Measurements from ENCODE around the gene TREH. TPM values are rescaled to one million over a fixed set of nuclear protein-coding genes. Genes with fewer than 3 reads are reported as not detected.

Gene TREH
- polyA plus RNA-seq, 1 of the 3 experiments (the other 2 are of a cell fraction) = not detected

DNA sequence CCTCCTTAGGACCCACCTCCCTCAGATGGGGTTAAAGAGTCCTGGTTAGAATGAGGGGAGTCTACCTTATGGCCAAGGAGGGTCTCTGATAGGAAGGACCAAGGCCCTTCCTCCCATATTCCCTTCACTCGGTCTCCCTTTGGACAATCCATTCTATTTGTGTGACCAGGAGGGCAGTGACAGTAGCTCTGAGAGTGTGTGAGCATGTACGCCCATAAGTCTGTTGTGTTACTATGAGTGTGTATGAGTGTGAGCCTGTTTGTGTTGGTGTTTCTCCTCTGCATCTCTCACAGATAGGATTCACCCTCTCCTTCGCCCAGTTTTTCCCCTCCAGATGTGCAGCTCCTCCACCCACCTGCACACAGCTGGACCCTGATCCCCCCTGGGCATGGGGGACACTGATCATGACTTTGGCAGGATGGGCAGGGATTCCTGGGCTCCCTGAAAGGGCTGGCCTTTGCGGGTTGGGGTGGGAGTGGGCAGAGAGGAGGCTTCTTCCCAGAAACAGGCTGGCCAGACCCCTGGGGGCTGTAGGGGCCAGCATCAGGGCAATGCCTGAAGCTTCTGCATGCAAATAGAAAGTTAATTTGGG lies 57.6 kb downstream of the TREH start:
- Histone ChIP-seq H3K27ac (ENCODE audit: low read depth in 2 of 2, low read length in 1 of 2) (peak overlapping the region; percentile 97 to 100), H3K79me2 (ENCODE audit: insufficient read depth) (peaks cover 68% of the 10 kb centered on the region), H3K36me3 (replicated peaks in 1 of 2; ENCODE audit: control insufficient read depth in 1 of 2, insufficient read depth in 2 of 2, low read length in 1 of 2) (peaks cover 16 to 27% of the 10 kb centered on the region in 2 experiments), H2AFZ (ENCODE audit: low read depth) (no peak overlapping the region), H4K20me1 (ENCODE audit: insufficient read depth) (peaks cover 35% of the 10 kb centered on the region), H3K4me3 (ENCODE audit: low read depth in 2 of 2, low read length in 1 of 2) (peak overlapping the region; percentile 79 to 95), H3K9ac (peak overlapping the region; percentile 86), H3K4me1 (ENCODE audit: control insufficient read depth in 1 of 2, insufficient read depth in 2 of 2, low read depth in 1 of 2, low read length in 1 of 2) (peaks cover 43 to 66% of the 10 kb centered on the region in 2 experiments), H3K9me2 (no peaks in the 10 kb centered on the region), H3K9me3 (no peaks in the 10 kb centered on the region), H3K4me2 (peak overlapping the region; percentile 100), H3F3A (replicated peaks; ENCODE audit: insufficient read depth) (peaks cover 57% of the 10 kb centered on the region), H3K27me3 (ENCODE audit: insufficient read depth) (no peaks in the 10 kb centered on the region)
- POLR2A ChIA-PET = interaction anchor here (0.7 to 3.1 kb wide), 8 partner anchors 9 to 169 kb away, joined by 3 to 30 read pairs (median 5); partner anchors contain the start of genes DDX6 and PHLDB1
- no peak for DNase-seq
- WGBS (ENCODE audit: low lambda C conversion rate) = 8% methylated on average over 2 of the region's 4 CpGs
- TF ChIP-seq RCOR1 (IDR thresholded peaks at IDR 0.05; ENCODE audit: low read length) (peak; percentile 3; the same call in 1 of the 2 replicates), FOXJ3 (CRISPR knock-in tag; IDR thresholded peaks at IDR 0.05) (no peak), EZH2phosphoT487 (IDR thresholded peaks at IDR 0.05; ENCODE audit: borderline replicate concordance, low read depth) (no peak)
- CTCF ChIA-PET = interaction anchor here (0.6 to 8.1 kb wide), 8 partner anchors 10 to 716 kb away, joined by 3 to 63 read pairs (median 4); partner anchors contain the start of gene PHLDB1

- DNase-seq = peak; percentile 93
- peaks cover 44 to 66% of the 10 kb centered on the region in 2 experiments for H3K4me1 ChIP-seq (ENCODE audit: control insufficient read depth in 1 of 2, insufficient read depth in 2 of 2, low read depth in 1 of 2, low read length in 1 of 2)
- H3F3A ChIP-seq (replicated peaks; ENCODE audit: insufficient read depth) = peaks cover 64% of the 10 kb centered on the region
- H3K9me3 ChIP-seq = no peaks in the 10 kb centered on the region
- no peaks in the 10 kb centered on the region for H3K9me2 ChIP-seq
- TF ChIP-seq GABPA (IDR thresholded peaks at IDR 0.05; ENCODE audit: low read depth) = peak; percentile 63
- TF ChIP-seq TCF12 (IDR thresholded peaks at IDR 0.05) = 0 out of 2 replicates have a peak, but pooled peaks have one; percentile 5
- 0 out of 2 replicates have a peak, but pooled peaks have one; percentile 4 for TF ChIP-seq REST (IDR thresholded peaks at IDR 0.05; ENCODE audit: low read depth, low read length)
- peak; percentile 24; the same call in 1 of the 2 replicates for TF ChIP-seq MXI1 (IDR thresholded peaks at IDR 0.05; ENCODE audit: low read depth, low read length)
- 0 out of 2 replicates have a peak, but pooled peaks have one; percentile 31 for TF ChIP-seq SIN3A (IDR thresholded peaks at IDR 0.05; ENCODE audit: borderline replicate concordance, low read depth, low read length)
- TF ChIP-seq RCOR1 (IDR thresholded peaks at IDR 0.05; ENCODE audit: low read length) = no peak
- peak; percentile 61; the same call in 1 of the 2 replicates for TF ChIP-seq TAF1 (IDR thresholded peaks at IDR 0.05; ENCODE audit: borderline replicate concordance, low read depth, low read length)
- TF ChIP-seq NFIC (IDR thresholded peaks at IDR 0.05; ENCODE audit: borderline replicate concordance) = 0 out of 2 replicates have a peak, but pooled peaks have one; percentile 12
- peak; percentile 95 for TF ChIP-seq CHD2 (IDR thresholded peaks at IDR 0.05; ENCODE audit: low read length, partially characterized antibody)
- TF ChIP-seq POLR2AphosphoS5 (IDR thresholded peaks at IDR 0.05; ENCODE audit: low read depth, low read length) = peak; percentile 81
- TF ChIP-seq, protein P1, sequence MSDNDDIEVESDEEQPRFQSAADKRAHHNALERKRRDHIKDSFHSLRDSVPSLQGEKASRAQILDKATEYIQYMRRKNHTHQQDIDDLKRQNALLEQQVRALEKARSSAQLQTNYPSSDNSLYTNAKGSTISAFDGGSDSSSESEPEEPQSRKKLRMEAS (IDR thresholded peaks at IDR 0.05; ENCODE audit: low read depth) = no peak
- H3K36me3 ChIP-seq (replicated peaks in 1 of 2; ENCODE audit: control insufficient read depth in 1 of 2, insufficient read depth in 2 of 2, low read length in 1 of 2) = peaks cover 16 to 22% of the 10 kb centered on the region in 2 experiments
- WGBS (ENCODE audit: low lambda C conversion rate) = 9% methylated on average over 33 of the region's 38 CpGs
- H4K20me1 ChIP-seq (ENCODE audit: insufficient read depth) = peaks cover 31% of the 10 kb centered on the region
- peak overlapping the region; percentile 79 to 95 for H3K4me3 ChIP-seq (ENCODE audit: low read depth in 2 of 2, low read length in 1 of 2)
- H3K79me2 ChIP-seq (ENCODE audit: insufficient read depth) = peaks cover 65% of the 10 kb centered on the region
- ChIA-PET CTCF (interaction anchor here (0.6 to 8.1 kb wide), 8 partner anchors 10 to 149 kb away, joined by 3 to 63 read pairs (median 5); partner anchors contain the start of gene PHLDB1), POLR2A (interaction anchor here (0.8 to 3.1 kb wide), 8 partner anchors 11 to 38 kb away, joined by 3 to 30 read pairs (median 5); partner anchors contain the start of gene PHLDB1)
- no peaks in the 10 kb centered on the region for H3K27me3 ChIP-seq (ENCODE audit: insufficient read depth)
- peak overlapping the region; percentile 100 for H3K4me2 ChIP-seq
- peak overlapping the region; percentile 86 for H3K9ac ChIP-seq
- H3K27ac ChIP-seq (ENCODE audit: low read depth in 2 of 2, low read length in 1 of 2) = peak overlapping the region; percentile 97 to 100
- no peak overlapping the region for H2AFZ ChIP-seq (ENCODE audit: low read depth)
These were observed 58.2 kb downstream of the TREH start for GRCh38 chr11:118621071-118621783.

Data from SK-N-SH (cell line).